IMR-90 (cell line): Measurements from ENCODE around the gene AUTS2. TPM values are rescaled to one million over a fixed set of nuclear protein-coding genes. Genes with fewer than 3 reads are reported as not detected.

Experiments
- ATAC-seq: fragments of 200-7000 bp; cut with Tn5 transposase; 2 replicates; pipeline ENCODE4 v1.9.1; 2020; ENCODE audit warnings: low read depth, mild to moderate bottlenecking, moderate library complexity
- BruUV-seq: library from RNA; stranded (reverse); fragments of 400-500 nt; replicated peaks from 2 replicates; lab custom pipeline; 2021; lab: Mats Ljungman, UMichigan
- CTCF ChIA-PET: fragments of 300-600 bp; formaldehyde crosslinking; extraction: SDS; loops from one replicate; lab custom pipeline; 2021; ENCODE audit warnings: antibody characterized with exemption; lab: Yijun Ruan, JAX
- POLR2A ChIA-PET: fragments of 300-600 bp; sonication (Branson Sonifier 250); formaldehyde crosslinking; loops from one replicate; lab custom pipeline; 2022; ENCODE audit warnings: antibody characterized with exemption; ENCODE audit not compliant: unreplicated experiment; lab: Charles Lee
- DNase-seq: peaks from one replicate; pipeline ENCODE4 v3.0.0; 2013
- H2AFZ ChIP-seq: replicated peaks from 2 replicates; pipeline ENCODE3; 2013; ENCODE audit warnings: low read length, mild to moderate bottlenecking; ENCODE audit not compliant: poor library complexity
- H2AK5ac ChIP-seq: 2 replicates; pipeline ENCODE4 v1.6.1; 2013; ENCODE audit warnings: low read depth, low read length, inconsistent platforms
- H2AK9ac ChIP-seq: replicated peaks from 2 replicates; pipeline ENCODE3; 2013; ENCODE audit warnings: mild to moderate bottlenecking, low read depth, low read length, moderate library complexity; ENCODE audit not compliant: poor library complexity
- H2BK120ac ChIP-seq: 2 replicates; pipeline ENCODE4 v1.6.1; 2013; ENCODE audit warnings: low read depth, low read length, inconsistent platforms
- H2BK15ac ChIP-seq: 3 replicates; pipeline ENCODE4 v1.6.1; 2013; ENCODE audit warnings: low read depth, low read length, inconsistent platforms
- H2BK20ac ChIP-seq: 2 replicates; pipeline ENCODE4 v1.6.1; 2013; ENCODE audit warnings: low read depth, mild to moderate bottlenecking, inconsistent platforms, low read length, moderate library complexity
- H2BK5ac ChIP-seq: 2 replicates; pipeline ENCODE4 v1.6.1; 2013; ENCODE audit warnings: mild to moderate bottlenecking, low read depth, low read length, inconsistent platforms; ENCODE audit not compliant: poor library complexity, severe bottlenecking
- H3K14ac ChIP-seq: replicated peaks from 2 replicates; pipeline ENCODE4 v1.6.1; 2013; ENCODE audit warnings: low read depth, low read length, inconsistent platforms
- H3K18ac ChIP-seq: 2 replicates; pipeline ENCODE4 v1.6.1; 2013; ENCODE audit warnings: low read depth, low read length, control low read depth
- H3K23ac ChIP-seq: 2 replicates; pipeline ENCODE4 v1.6.1; 2013; ENCODE audit warnings: low read depth, low read length, inconsistent platforms
- H3K27ac ChIP-seq: 2 replicates; pipeline ENCODE4 v1.5.1; 2013; ENCODE audit warnings: mild to moderate bottlenecking, control low read depth, low read length; ENCODE audit not compliant: insufficient read depth
- H3K27me3 ChIP-seq: 2 replicates; pipeline ENCODE4 v1.6.1; 2013; ENCODE audit warnings: low read length; ENCODE audit not compliant: control insufficient read depth, insufficient read depth
- H3K36me3 ChIP-seq: 2 replicates; pipeline ENCODE4 v1.6.1; 2013; ENCODE audit warnings: low read length, mixed read lengths; ENCODE audit not compliant: control insufficient read depth, insufficient read depth
- H3K4ac ChIP-seq: 2 replicates; pipeline ENCODE4 v1.6.1; 2013; ENCODE audit warnings: low read depth, low read length, inconsistent platforms
- H3K4me1 ChIP-seq: 2 replicates; pipeline ENCODE4 v1.6.1; 2013; ENCODE audit warnings: low read length, mixed read lengths; ENCODE audit not compliant: control insufficient read depth, insufficient read depth
- H3K4me2 ChIP-seq: 2 replicates; pipeline ENCODE4 v1.6.1; 2013; ENCODE audit warnings: low read depth, mild to moderate bottlenecking, control low read depth, low read length, moderate library complexity
- H3K4me3 ChIP-seq: 2 replicates; pipeline ENCODE4 v1.5.1; 2013; ENCODE audit warnings: low read depth, mild to moderate bottlenecking, control low read depth, low read length, moderate library complexity; ENCODE audit not compliant: insufficient read depth
- H3K56ac ChIP-seq: 2 replicates; pipeline ENCODE4 v1.6.1; 2013; ENCODE audit warnings: low read length, inconsistent platforms; ENCODE audit not compliant: insufficient read depth; ENCODE audit errors: extremely low read depth
- H3K79me1 ChIP-seq, 2 experiments: 2 replicates each; pipeline ENCODE4 v1.6.1; 2013; ENCODE audit warnings: low read length in 2 of 2, inconsistent platforms in 1 of 2, low read depth in 1 of 2
- H3K9ac ChIP-seq: 2 replicates; pipeline ENCODE4 v1.6.1; 2013; ENCODE audit warnings: low read depth, low read length, control low read depth
- H3K9me1 ChIP-seq: 2 replicates; pipeline ENCODE4 v1.6.1; 2013; ENCODE audit warnings: low read length, inconsistent platforms; ENCODE audit not compliant: insufficient read depth
- H3K9me3 ChIP-seq: 2 replicates; pipeline ENCODE4 v1.6.1; 2013; ENCODE audit warnings: low read length; ENCODE audit not compliant: control insufficient read depth, insufficient read depth
- H4K20me1 ChIP-seq: 2 replicates; pipeline ENCODE4 v1.6.1; 2013; ENCODE audit warnings: low read length, inconsistent platforms; ENCODE audit not compliant: insufficient read depth
- H4K5ac ChIP-seq: 2 replicates; pipeline ENCODE4 v1.6.1; 2013; ENCODE audit warnings: mild to moderate bottlenecking, low read depth, low read length, control low read depth
- H4K8ac ChIP-seq, 2 experiments: 2 replicates each; pipeline ENCODE4 v1.6.1; 2013; ENCODE audit warnings: low read depth in 2 of 2, low read length in 2 of 2, control low read depth in 1 of 2, inconsistent platforms in 1 of 2
- H4K91ac ChIP-seq: 2 replicates; pipeline ENCODE4 v1.6.1; 2013; ENCODE audit warnings: low read depth, low read length, inconsistent platforms; ENCODE audit not compliant: insufficient read depth
- CEBPB ChIP-seq: IDR thresholded peaks from 2 replicates; pipeline ENCODE4 v1.6.1; 2012; ENCODE audit warnings: low read depth, low read length, improper control_type of control experiment
- CTCF ChIP-seq: conservative IDR thresholded peaks from 2 replicates; pipeline ENCODE4 v1.5.1; 2012; ENCODE audit warnings: mild to moderate bottlenecking, low read depth, low read length, improper control_type of control experiment
- FOS ChIP-seq: fragments of 150-350 bp; IDR thresholded peaks from 2 replicates; pipeline ENCODE4 v1.6.1; 2016; ENCODE audit warnings: low read depth, low read length
- MAFK ChIP-seq: IDR thresholded peaks from 2 replicates; pipeline ENCODE4 v1.6.1; 2012; ENCODE audit warnings: low read depth, low read length, improper control_type of control experiment
- MXI1 ChIP-seq: IDR thresholded peaks from 2 replicates; pipeline ENCODE4 v1.6.1; 2012; ENCODE audit warnings: low read depth, mild to moderate bottlenecking, low read length, moderate library complexity, borderline replicate concordance
- RAD21 ChIP-seq: IDR thresholded peaks from 2 replicates; pipeline ENCODE4 v1.6.1; 2012; ENCODE audit warnings: low read length, improper control_type of control experiment
- RCOR1 ChIP-seq: IDR thresholded peaks from 2 replicates; pipeline ENCODE4 v1.6.1; 2012; ENCODE audit warnings: mild to moderate bottlenecking, low read length, improper control_type of control experiment; ENCODE audit not compliant: insufficient replicate concordance
- SMC3 ChIP-seq: fragments of 150-350 bp; IDR thresholded peaks from 2 replicates; pipeline ENCODE4 v1.6.1; 2016; ENCODE audit warnings: low read depth, mild to moderate bottlenecking, antibody characterized with exemption, low read length, moderate library complexity
- WGBS, 2 experiments: methylation state at CpG; one replicate each; pipeline versions ENCODE4 v1.1.5 to v1.1.7; 2013; ENCODE audit warnings: missing lambda C conversion rate in 2 of 2; ENCODE audit not compliant: insufficient read length in 1 of 2; ENCODE audit errors: extremely low coverage in 2 of 2; 5-methylcytosine and 5-hydroxymethylcytosine counted together
- dilution Hi-C: fragments of 300-500 bp; cut with HindIII; formaldehyde crosslinking; loops from one replicate; pipeline ENCODE4 v1.14.3; 2018; ENCODE audit warnings: low sequenced_read_pairs; ENCODE audit not compliant: unreplicated experiment
- in situ Hi-C: fragments of 300-500 bp; cut with MboI; formaldehyde crosslinking; loops from 3 replicates; pipeline ENCODE4 v1.14.3; 2019; ENCODE audit warnings: low sequenced_read_pairs, inconsistent platforms, mixed read lengths
- intact Hi-C: fragments of 100-400 bp; cut with micrococcal nuclease; formaldehyde crosslinking; loops from 2 replicates; pipeline ENCODE4 v1.10.0; 2022
- polyA plus RNA-seq, 3 experiments: library from polyadenylated mRNA; depleted of rRNA; stranded (reverse); fragments of >200 nt; gene quantifications; 2 replicates each; pipeline ENCODE4 v1.2.3, GENCODE V29; 2012; ENCODE audit warnings: low replicate concordance in 1 of 3
- total RNA-seq: library from RNA; depleted of rRNA; stranded (reverse); fragments of >200 nt; gene quantifications from 2 replicates; pipeline ENCODE4 v1.2.3, GENCODE V29; 2012

Gene AUTS2
- total and polyA plus RNA-seq, 2 of the 4 experiments (the other 2 are of a cell fraction): 0.90 to 3.0 TPM

GRCh38 chr7:70356085-70356786, 758.0 kb downstream of the AUTS2 start:
- no peaks in the 10 kb centered on the region for H3K27me3 ChIP-seq
- in situ Hi-C loops: no loop called here
- H3K9me1 ChIP-seq: no peaks in the 10 kb centered on the region
- no peaks in the 10 kb centered on the region for H3K79me1 ChIP-seq
- H4K8ac ChIP-seq: no peak overlapping the region
- dilution Hi-C loops: no loop called here
- TF ChIP-seq SMC3: no peak
- no peak for TF ChIP-seq MAFK
- TF ChIP-seq MXI1: no peak
- TF ChIP-seq RCOR1: no peak
- TF ChIP-seq CTCF: no peak
- no peak for TF ChIP-seq FOS
- no peak for TF ChIP-seq CEBPB
- no peak for TF ChIP-seq RAD21
- no peak overlapping the region for H2BK15ac ChIP-seq
- H3K4me2 ChIP-seq: no peak overlapping the region
- H3K9ac ChIP-seq: no peak overlapping the region
- no peak overlapping the region for H2BK120ac ChIP-seq
- H4K20me1 ChIP-seq: no peaks in the 10 kb centered on the region
- H3K14ac ChIP-seq: no peak overlapping the region
- no peaks in the 10 kb centered on the region for H3K9me3 ChIP-seq
- no peak overlapping the region for H2BK5ac ChIP-seq
- DNase-seq (no peak), ATAC-seq (no peak)
- no peak overlapping the region for H2BK20ac ChIP-seq
- intact Hi-C loops: no loop called here
- no peak overlapping the region for H3K4ac ChIP-seq
- no peak overlapping the region for H3K4me3 ChIP-seq
- CTCF ChIA-PET: no interaction called here
- no peaks in the 10 kb centered on the region for H3K36me3 ChIP-seq
- no peak overlapping the region for H2AK9ac ChIP-seq
- POLR2A ChIA-PET: no interaction called here
- no TSS peak for BruUV-seq
- H3K4me1 ChIP-seq: no peaks in the 10 kb centered on the region
- no peak overlapping the region for H3K18ac ChIP-seq
- H2AK5ac ChIP-seq: no peak overlapping the region
- H4K5ac ChIP-seq: no peak overlapping the region
- H3K23ac ChIP-seq: no peak overlapping the region
- no CpG with 5 or more reads among the region's 1 CpG for WGBS, 2 experiments
- H3K56ac ChIP-seq: no peak overlapping the region
- no peak overlapping the region for H3K27ac ChIP-seq
- H2AFZ ChIP-seq: no peak overlapping the region
- H4K91ac ChIP-seq: no peak overlapping the region
